Effector memory CD8-positive, alpha-beta T cell (primary cell): ENCODE data around the gene LCK.
A peak's percentile ranks its signal among the peaks of the same experiment; 100 is the strongest.
"Not testable (repeated sequence)": the region's sequence is repeated elsewhere in the genome, so short reads cannot be mapped to it uniquely, and the experiment has no call there.

ENCODE experiments used
- ATAC-seq: fragments of 150-1000 bp; cut with Tn5 transposase; replicated peaks from 2 replicates; pipeline ENCODE4 v1.10.0; 2021; ENCODE audit warnings: mild to moderate bottlenecking, moderate library complexity
- DNase-seq, 3 experiments: peaks; one replicate each; pipeline ENCODE4 v3.0.0; 2021
- H3K27ac Mint-ChIP-seq, 2 donors: one replicate each; pipeline ENCODE4 v1.8.0; 2022; ENCODE audit warnings: mild to moderate bottlenecking in 2 of 2, mixed read lengths in 2 of 2, moderate library complexity in 2 of 2
- H3K27me3 Mint-ChIP-seq, 2 donors: one replicate each; pipeline ENCODE4 v1.8.0; 2022; ENCODE audit warnings: mixed read lengths in 2 of 2
- H3K36me3 Mint-ChIP-seq: one replicate; pipeline ENCODE4 v1.8.0; 2022; ENCODE audit warnings: mild to moderate bottlenecking, moderate library complexity, mixed read lengths; ENCODE audit not compliant: insufficient read depth
- H3K4me1 Mint-ChIP-seq, 2 donors: one replicate each; pipeline ENCODE4 v1.8.0; 2022; ENCODE audit warnings: low read depth in 2 of 2, mixed read lengths in 2 of 2
- H3K4me3 Mint-ChIP-seq, 2 donors: one replicate each; pipeline ENCODE4 v1.8.0; 2022; ENCODE audit warnings: mild to moderate bottlenecking in 2 of 2, mixed read lengths in 2 of 2, moderate library complexity in 2 of 2
- H3K9me3 Mint-ChIP-seq, 2 donors: one replicate each; pipeline ENCODE4 v1.8.0; 2022; ENCODE audit warnings: mixed read lengths in 2 of 2

LCK gene

GRCh38 chr1:32247452-32247851 lies 3.6 kb upstream of the LCK start:
- no peaks in the 10 kb centered on the region for H3K27me3 Mint-ChIP-seq
- H3K36me3 Mint-ChIP-seq, result peaks cover 30% of the 10 kb centered on the region
- DNase-seq (no peak), ATAC-seq (no peak)
- peak overlapping the region; percentile 97 to 98 for H3K27ac Mint-ChIP-seq
- H3K9me3 Mint-ChIP-seq, result no peaks in the 10 kb centered on the region
- H3K4me1 Mint-ChIP-seq, result peaks cover 36 to 44% of the 10 kb centered on the region in 2 donors
- peak overlapping the region; percentile 88 to 96 for H3K4me3 Mint-ChIP-seq

- Mint-ChIP-seq H3K9me3 (no peaks in the 10 kb centered on the region), H3K4me3 (peak overlapping the region; percentile 88 to 96), H3K27ac (peak overlapping the region; percentile 97 to 98), H3K36me3 (peaks cover 37% of the 10 kb centered on the region), H3K27me3 (no peaks in the 10 kb centered on the region), H3K4me1 (peaks cover 40 to 51% of the 10 kb centered on the region in 2 donors)
- ATAC-seq (peak; percentile 26), DNase-seq (peak; percentile 67 to 72 (median 71))
These were observed 2.8 kb upstream of the LCK start for GRCh38 chr1:32247983-32248889.

- Mint-ChIP-seq H3K4me3 (peak overlapping the region; percentile 88 to 96), H3K4me1 (peaks cover 52 to 64% of the 10 kb centered on the region in 2 donors), H3K27ac (peak overlapping the region; percentile 97 to 98), H3K9me3 (no peaks in the 10 kb centered on the region), H3K36me3 (peaks cover 43% of the 10 kb centered on the region), H3K27me3 (no peaks in the 10 kb centered on the region)
- ATAC-seq (peak; percentile 82), DNase-seq (peak; percentile 76 to 82 (median 79))
These were observed 1.1 kb upstream of the LCK start for GRCh38 chr1:32249831-32250525.

GRCh38 chr1:32255072-32256071 lies 4.3 kb downstream of the LCK start:
- Mint-ChIP-seq H3K27me3 (no peaks in the 10 kb centered on the region), H3K36me3 (peaks cover 75% of the 10 kb centered on the region), H3K9me3 (no peaks in the 10 kb centered on the region), H3K4me1 (peaks cover 58 to 61% of the 10 kb centered on the region in 2 donors), H3K27ac (peak overlapping the region; percentile 97 to 98), H3K4me3 (peak overlapping the region; percentile 88 to 96)
- peak; percentile 28 for ATAC-seq
- DNase-seq, result peak in 1 of 3 experiments; percentile 21

- peaks cover 77% of the 10 kb centered on the region for H3K36me3 Mint-ChIP-seq
- DNase-seq (no peak), ATAC-seq (peak; percentile 19)
- H3K27me3 Mint-ChIP-seq, result no peaks in the 10 kb centered on the region
- H3K27ac Mint-ChIP-seq, result peak overlapping the region; percentile 91 to 94
- no peaks in the 10 kb centered on the region for H3K9me3 Mint-ChIP-seq
- peak overlapping the region; percentile 75 to 79 for H3K4me3 Mint-ChIP-seq
- H3K4me1 Mint-ChIP-seq, result peaks cover 52 to 55% of the 10 kb centered on the region in 2 donors
These were observed 5.6 kb downstream of the LCK start for GRCh38 chr1:32256473-32257226.

DNA sequence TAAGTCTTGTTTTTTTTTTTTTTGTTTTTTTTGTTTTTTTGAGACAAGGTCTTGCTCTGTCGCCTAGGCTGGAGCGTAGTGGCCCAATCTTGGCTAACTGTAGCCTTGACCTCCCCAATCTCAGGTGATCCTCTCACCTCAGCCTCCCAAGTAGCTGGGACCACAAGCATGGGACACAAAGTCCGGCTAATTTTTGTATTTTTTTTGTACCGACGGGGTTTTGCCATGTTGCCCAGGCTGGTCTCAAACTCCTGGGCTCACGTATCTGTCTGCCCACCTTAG lies 6.1 kb downstream of the LCK start:
- ATAC-seq, result no peak
- H3K9me3 Mint-ChIP-seq, result no peaks in the 10 kb centered on the region
- peak overlapping the region; percentile 91 to 94 for H3K27ac Mint-ChIP-seq
- peaks cover 77% of the 10 kb centered on the region for H3K36me3 Mint-ChIP-seq
- DNase-seq, result no peak
- peak overlapping the region; percentile 75 to 79 for H3K4me3 Mint-ChIP-seq
- peaks cover 47 to 52% of the 10 kb centered on the region in 2 donors for H3K4me1 Mint-ChIP-seq
- no peaks in the 10 kb centered on the region for H3K27me3 Mint-ChIP-seq

DNA sequence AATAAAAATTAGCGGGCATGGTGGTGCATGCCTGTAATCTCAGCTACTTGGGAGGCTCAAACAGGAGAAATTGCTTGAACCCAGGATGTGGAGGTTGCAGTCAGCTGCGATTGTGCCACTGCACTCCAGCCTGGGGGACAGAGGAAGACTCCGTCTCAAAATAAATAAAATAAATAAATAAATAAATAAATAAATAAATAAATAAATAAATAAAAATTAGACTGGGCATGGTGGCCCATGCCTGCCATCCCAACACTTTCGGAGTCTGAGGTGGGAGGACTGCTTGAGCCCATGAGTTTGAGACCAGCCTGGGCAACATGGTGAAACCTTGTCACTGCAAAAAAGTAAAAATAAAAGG lies 12.2 kb downstream of the LCK start:
- not testable (repeated sequence) for ATAC-seq, H3K27me3 Mint-ChIP-seq, DNase-seq, H3K9me3 Mint-ChIP-seq
- Mint-ChIP-seq H3K4me1 (peaks cover 37 to 40% of the 10 kb centered on the region in 2 donors), H3K36me3 (peaks cover 67% of the 10 kb centered on the region), H3K4me3 (peak overlapping the region; percentile 64 to 72), H3K27ac (peak overlapping the region; percentile 62 to 88)

- no peaks in the 10 kb centered on the region for H3K9me3 Mint-ChIP-seq
- peak overlapping the region; percentile 64 to 72 for H3K4me3 Mint-ChIP-seq
- ATAC-seq (peak; percentile 90), DNase-seq (peak in 1 of 3 experiments; percentile 16)
- peaks cover 37 to 40% of the 10 kb centered on the region in 2 donors for H3K4me1 Mint-ChIP-seq
- H3K36me3 Mint-ChIP-seq, result peaks cover 62% of the 10 kb centered on the region
- no peaks in the 10 kb centered on the region for H3K27me3 Mint-ChIP-seq
- peak overlapping the region; percentile 62 to 88 for H3K27ac Mint-ChIP-seq
These were observed 12.7 kb downstream of the LCK start for GRCh38 chr1:32263744-32264143.

DNA sequence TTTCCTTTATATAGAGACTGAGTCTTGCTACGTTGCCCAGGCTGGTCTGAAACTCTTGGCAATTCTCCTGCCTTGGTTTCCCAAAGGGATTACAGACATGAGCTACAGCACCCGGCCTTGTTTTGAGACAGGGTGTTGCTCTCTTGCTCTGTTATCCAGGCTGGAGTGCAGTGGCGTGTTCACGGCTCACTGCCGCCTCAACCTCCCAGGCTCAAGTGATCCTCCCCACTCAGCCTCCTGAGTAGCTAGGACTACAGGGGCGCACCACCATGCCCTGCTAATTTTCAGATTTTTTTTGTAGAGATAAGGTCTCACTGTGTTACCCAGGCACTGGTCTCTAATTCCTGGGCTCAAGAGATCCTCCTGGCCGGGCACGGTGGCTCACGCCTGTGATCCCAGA lies 14.8 kb downstream of the LCK start:
- H3K36me3 Mint-ChIP-seq, result peaks cover 58% of the 10 kb centered on the region
- H3K27ac Mint-ChIP-seq, result peak overlapping the region; percentile 62 to 93
- H3K4me1 Mint-ChIP-seq, result peaks cover 35 to 41% of the 10 kb centered on the region in 2 donors
- DNase-seq, result no peak
- no peaks in the 10 kb centered on the region for H3K9me3 Mint-ChIP-seq
- H3K4me3 Mint-ChIP-seq, result peak overlapping the region; percentile 64 to 72
- ATAC-seq, result no peak
- H3K27me3 Mint-ChIP-seq, result no peaks in the 10 kb centered on the region

DNA sequence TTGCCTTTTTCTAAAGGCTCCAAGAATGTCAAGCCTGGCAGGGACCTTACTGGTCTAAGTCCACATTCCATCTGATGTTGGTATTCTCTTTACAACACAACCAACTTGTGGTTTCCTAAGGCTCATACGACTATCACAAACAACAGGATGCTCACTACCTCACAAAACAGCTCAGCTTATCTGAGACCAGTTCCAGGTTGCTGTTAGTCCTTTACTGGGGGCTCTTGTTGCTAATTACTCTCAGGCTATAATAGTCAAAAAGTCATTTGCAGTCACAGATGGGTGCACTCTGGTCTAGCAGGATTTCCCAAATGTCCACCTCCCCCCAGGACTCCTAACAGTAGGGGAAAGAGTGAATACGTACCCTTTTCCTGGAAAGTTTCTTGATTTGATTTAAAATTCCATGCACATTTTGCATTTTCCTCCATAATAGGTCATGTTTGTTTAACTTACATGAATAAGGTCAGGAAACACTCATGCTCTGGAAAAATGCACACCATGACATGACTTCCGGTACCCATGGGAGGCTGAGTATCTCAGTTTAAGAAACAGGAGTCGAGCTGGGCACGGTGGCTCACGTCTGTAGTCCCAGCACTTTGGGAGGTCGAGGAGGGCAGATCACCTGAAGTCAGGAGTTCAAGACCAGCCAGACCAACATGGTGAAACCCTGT lies 16.0 kb downstream of the LCK start:
- peak overlapping the region; percentile 62 to 93 for H3K27ac Mint-ChIP-seq
- H3K9me3 Mint-ChIP-seq, result no peaks in the 10 kb centered on the region
- H3K4me1 Mint-ChIP-seq, result peaks cover 45 to 52% of the 10 kb centered on the region in 2 donors
- H3K27me3 Mint-ChIP-seq, result no peaks in the 10 kb centered on the region
- no peak for DNase-seq
- peak; percentile 35 for ATAC-seq
- peak overlapping the region; percentile 49 to 72 for H3K4me3 Mint-ChIP-seq
- H3K36me3 Mint-ChIP-seq, result peaks cover 59% of the 10 kb centered on the region

DNA sequence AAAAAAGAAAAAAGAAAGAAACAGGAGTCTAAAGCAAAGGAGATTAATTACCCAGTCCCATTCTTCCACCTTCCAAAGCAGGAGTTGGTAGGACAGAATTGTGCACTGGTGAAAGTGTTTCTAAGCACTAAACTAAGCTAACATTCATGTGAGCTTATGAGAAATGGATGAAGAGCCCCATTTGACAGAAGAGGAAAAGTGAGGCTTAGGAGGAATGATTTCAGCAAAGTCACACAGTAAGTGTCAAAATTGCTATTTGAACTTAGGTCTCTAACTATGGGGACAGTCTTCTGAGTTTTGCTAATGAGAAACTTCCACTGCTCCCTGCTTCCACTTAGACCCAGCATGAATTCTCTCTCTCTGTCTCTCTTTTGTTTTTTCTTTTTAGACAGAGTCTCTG lies 18.7 kb downstream of the LCK start:
- peak overlapping the region in 1 of 2 donors; percentile 31 for H3K4me3 Mint-ChIP-seq
- H3K27ac Mint-ChIP-seq, result peak overlapping the region; percentile 44 to 88
- peaks cover 57 to 64% of the 10 kb centered on the region in 2 donors for H3K4me1 Mint-ChIP-seq
- H3K36me3 Mint-ChIP-seq, result peaks cover 67% of the 10 kb centered on the region
- ATAC-seq (no peak), DNase-seq (no peak)
- no peaks in the 10 kb centered on the region for H3K27me3 Mint-ChIP-seq
- H3K9me3 Mint-ChIP-seq, result no peaks in the 10 kb centered on the region
